Mucosa of gallbladder (tissue), 1 donor: ENCODE results near the gene SEMA3G. TPM values are rescaled to one million over a fixed set of nuclear protein-coding genes. Genes with fewer than 3 reads are reported as not detected.

Source experiments
- DNase-seq: peaks from one replicate; pipeline ENCODE4 v3.0.0-alpha.2; 2020; ENCODE audit warnings: low spot score
- total RNA-seq: library from RNA; stranded (reverse); gene quantifications from one replicate; pipeline ENCODE4 v1.2.1, GENCODE V29; 2021
- donor health status: DM: no; HTN: no; CAD: no.

The SEMA3G gene
- total RNA-seq, 1 donor from 2014 or later: 11.6 TPM

- no peak for DNase-seq
Observed at GRCh38 chr3:52479877-52480575, 35.1 kb upstream of the SEMA3G start.

- no peak for DNase-seq
Observed at GRCh38 chr3:52479037-52479876, 34.4 kb upstream of the SEMA3G start.

- DNase-seq: no peak
Observed at GRCh38 chr3:52477796-52478095, 32.8 kb upstream of the SEMA3G start.

- no peak for DNase-seq
Observed at GRCh38 chr3:52477076-52477795, 32.3 kb upstream of the SEMA3G start.

- DNase-seq: no peak
Observed at GRCh38 chr3:52473026-52473425, 28.1 kb upstream of the SEMA3G start.

- no peak for DNase-seq
Observed at GRCh38 chr3:52472239-52473000, 27.5 kb upstream of the SEMA3G start.

- peak; percentile 60 for DNase-seq
Observed at GRCh38 chr3:52471371-52472238, 26.7 kb upstream of the SEMA3G start.

GRCh38 chr3:52470920-52471319 lies 26.0 kb upstream of the SEMA3G start:
- no peak for DNase-seq

GRCh38 chr3:52469001-52469400 lies 24.1 kb upstream of the SEMA3G start:
- no peak for DNase-seq

- no peak for DNase-seq
Observed at GRCh38 chr3:52468336-52468735, 23.4 kb upstream of the SEMA3G start.

GRCh38 chr3:52463416-52463815 lies 18.5 kb upstream of the SEMA3G start:
- no peak for DNase-seq

- DNase-seq: no peak
Observed at GRCh38 chr3:52461874-52462273, 17.0 kb upstream of the SEMA3G start.

- no peak for DNase-seq
Observed at GRCh38 chr3:52458770-52459545, 14.1 kb upstream of the SEMA3G start.

GRCh38 chr3:52458031-52458760 lies 13.3 kb upstream of the SEMA3G start:
- no peak for DNase-seq

- no peak for DNase-seq
Observed at GRCh38 chr3:52456800-52457183, 11.9 kb upstream of the SEMA3G start.

GRCh38 chr3:52456169-52456799 lies 11.4 kb upstream of the SEMA3G start:
- DNase-seq: no peak

GRCh38 chr3:52455283-52456168 lies 10.6 kb upstream of the SEMA3G start, which contains the start of gene NISCH:
TSS of gene NISCH (plus strand) at chr3:52455604. CDS start at chr3:52455642, 38 bp downstream.
- peak; percentile 89 for DNase-seq

GRCh38 chr3:52454938-52455282 lies 10.0 kb upstream of the SEMA3G start:
- DNase-seq: no peak
